K562 (cell line): Measurements from ENCODE around the gene PPP1R14B. TPM values are rescaled to one million over a fixed set of nuclear protein-coding genes. Genes with fewer than 3 reads are reported as not detected.

Experiments
- AFF1 ChIP-seq, 2 experiments: fragments of 450-650 bp; IDR thresholded peaks; 2 replicates each; pipeline ENCODE4 v1.6.1; 2018; ENCODE audit warnings: mild to moderate bottlenecking in 2 of 2, low read depth in 1 of 2; ENCODE audit not compliant: partially characterized antibody in 2 of 2
- CCAR2 ChIP-seq: fragments of 200-400 bp; formaldehyde crosslinking; IDR thresholded peaks from 2 replicates; pipeline ENCODE4 v1.6.1; 2017; ENCODE audit warnings: mild to moderate bottlenecking, low read depth, low read length
- PBX2 ChIP-seq, 2 experiments: IDR thresholded peaks in 1 of 2; conservative IDR thresholded peaks in 1 of 2; 2 replicates each; pipeline ENCODE4 v1.6.1; 2016; ENCODE audit warnings: low read depth in 2 of 2, mild to moderate bottlenecking in 1 of 2, missing compliant biosample characterization in 1 of 2, missing genetic modification characterization in 1 of 2, moderate library complexity in 1 of 2
- PTTG1 ChIP-seq: fragments of 450-650 bp; IDR thresholded peaks from 2 replicates; pipeline ENCODE4 v1.6.1; 2016; ENCODE audit warnings: low read depth, mild to moderate bottlenecking, missing genetic modification characterization, missing compliant biosample characterization
- RBM22 ChIP-seq: fragments of 200-400 bp; formaldehyde crosslinking; IDR thresholded peaks from 2 replicates; pipeline ENCODE4 v1.6.1; 2018; ENCODE audit warnings: low read length, low read depth; ENCODE audit not compliant: poor library complexity, severe bottlenecking
- SFPQ ChIP-seq: fragments of 200-400 bp; formaldehyde crosslinking; IDR thresholded peaks from 2 replicates; pipeline ENCODE4 v1.6.1; 2017; ENCODE audit warnings: mild to moderate bottlenecking, low read depth, low read length, moderate library complexity
- TOE1 ChIP-seq, 2 experiments: fragments of 450-650 bp in 1 of 2; sonication (generic) in 1 of 2; formaldehyde crosslinking in 1 of 2; IDR thresholded peaks; 2 replicates each; pipeline versions ENCODE4 v1.7.1 to v1.8.0; 2016 to 2022; ENCODE audit warnings: borderline replicate concordance in 2 of 2, mild to moderate bottlenecking in 2 of 2, antibody characterized with exemption in 1 of 2, inconsistent platforms in 1 of 2, low read depth in 1 of 2, missing genetic modification reagents in 1 of 2, moderate library complexity in 1 of 2
- U2AF1 ChIP-seq: fragments of 200-400 bp; formaldehyde crosslinking; optimal IDR thresholded peaks from 2 replicates; pipeline ENCODE3; 2017; ENCODE audit warnings: mild to moderate bottlenecking, low read depth, low read length, moderate library complexity
- ZKSCAN1 ChIP-seq: fragments of 150-350 bp; IDR thresholded peaks from 2 replicates; pipeline ENCODE4 v1.6.1; 2016; ENCODE audit warnings: low read depth, low read length
- ZMIZ1 ChIP-seq, 2 experiments: fragments of 150-350 bp in 1 of 2; IDR thresholded peaks; 2 replicates each; pipeline ENCODE4 v1.6.1; 2012 to 2016; ENCODE audit warnings: low read depth in 2 of 2, low read length in 2 of 2, mild to moderate bottlenecking in 1 of 2, moderate library complexity in 1 of 2
- polyA plus RNA-seq, 8 experiments: library from polyadenylated mRNA; depleted of rRNA in 4 of 8; stranded (reverse) in 5 of 8; unstranded in 3 of 8; fragments of >200 nt; fragmentation: Nextera tagmentation in 2 of 8; fragmentation: Illumina TruSeq in 1 of 8; extraction: Ambion mirVana in 2 of 8; extraction: Trizol in 1 of 8; gene quantifications; 2 replicates each; pipeline versions ENCODE4 v1.2.1 to v1.2.3, GENCODE V29; 2011 to 2014; ENCODE audit warnings: inconsistent platforms in 1 of 8, missing spikeins in 1 of 8
- total RNA-seq, 7 experiments: library from RNA; depleted of rRNA in 6 of 7; stranded (reverse); fragments of >200 nt in 6 of 7; fragmentation: Illumina TruSeq in 2 of 7; extraction: Trizol in 2 of 7; gene quantifications; 2 replicates each; pipeline versions ENCODE4 v1.2.1 to v1.2.3, GENCODE V29; 2011 to 2021; ENCODE audit warnings: low replicate concordance in 1 of 7

The PPP1R14B gene
- total and polyA plus RNA-seq, 9 of the 15 experiments (the other 6 are each of a cell fraction or from before 2014, with no cell fraction given): 7.7 to 566 (median 212) TPM

GRCh38 chr11:64252003-64252872 lies 5.5 kb upstream of the PPP1R14B start (continued):
- TF ChIP-seq ZMIZ1 (IDR thresholded peaks at IDR 0.05; ENCODE audit: low read depth in 2 of 2, low read length in 2 of 2) (no peak), ZKSCAN1 (no peak), AFF1 (IDR thresholded peaks at IDR 0.05; ENCODE audit: low read depth in 1 of 2, partially characterized antibody in 2 of 2) (no peak), PTTG1 (tag) (no peak), CCAR2 (no peak), PBX2 (CRISPR knock-in tag; IDR thresholded peaks at IDR 0.05; ENCODE audit: low read depth) (no peak), PBX2 (tag; conservative IDR thresholded peaks at IDR 0.05; ENCODE audit: low read depth) (no peak), U2AF1 (no peak), TOE1 (IDR thresholded peaks at IDR 0.05; ENCODE audit: borderline replicate concordance) (0 out of 2 replicates have a peak, but pooled peaks have one; percentile 32), TOE1 (CRISPR knock-in tag; IDR thresholded peaks at IDR 0.05; ENCODE audit: borderline replicate concordance, low read depth) (no peak), SFPQ (no peak), RBM22 (no peak)
